Neural cell (in vitro differentiated cells): ENCODE results near the gene RPRD1A.

Experiments
- CTCF ChIP-seq: fragments of 450-650 bp; IDR thresholded peaks from 2 replicates; pipeline ENCODE4 v1.5.1; 2014; ENCODE audit warnings: antibody characterized with exemption, mild to moderate bottlenecking, moderate library complexity; ENCODE audit not compliant: poor library complexity, severe bottlenecking
- POLR2AphosphoS5 ChIP-seq: IDR thresholded peaks from 2 replicates; pipeline ENCODE4 v1.6.1; 2012
- REST ChIP-seq: IDR thresholded peaks from 2 replicates; pipeline ENCODE4 v1.6.1; 2012; ENCODE audit warnings: borderline replicate concordance

- TF ChIP-seq CTCF (no peak), POLR2AphosphoS5 (no peak), REST (no peak)
Observed at GRCh38 chr18:36020174-36020711, 47.1 kb downstream of the RPRD1A start.
